CD4-positive, alpha-beta T cell (primary cell): ENCODE results near the gene ARL8B. TPM values are rescaled to one million over a fixed set of nuclear protein-coding genes. Genes with fewer than 3 reads are reported as not detected.

Source experiments
- ATAC-seq: fragments of 200-7000 bp; cut with Tn5 transposase; one replicate; pipeline ENCODE4 v1.10.0; 2022; ENCODE audit warnings: mild to moderate bottlenecking; ENCODE audit not compliant: poor library complexity
- CTCF ChIA-PET: fragments of 350-600 bp; sonication (Branson Sonifier 250); formaldehyde crosslinking; loops from one replicate; lab custom pipeline; 2021; ENCODE audit warnings: antibody characterized with exemption, inconsistent platforms; lab: Charles Lee
- POLR2A ChIA-PET: fragments of 350-600 bp; sonication (Branson Sonifier 250); formaldehyde crosslinking; loops from one replicate; lab custom pipeline; 2021; ENCODE audit warnings: antibody characterized with exemption, inconsistent platforms; lab: Charles Lee
- DNase-seq, 14 experiments: peaks; one replicate each; pipeline ENCODE4 v3.0.0-alpha.2; 2013 to 2020; ENCODE audit warnings: mixed read lengths in 2 of 14
- H3K27ac ChIP-seq, 2 donors: one replicate each; pipeline versions ENCODE4 v1.5.1 to v1.7.0; 2013; ENCODE audit warnings: low read length in 2 of 2, low read depth in 1 of 2, mild to moderate bottlenecking in 1 of 2
- H3K27me3 ChIP-seq, 2 experiments: 1 replicate in 1 of 2; 2 replicates in 1 of 2; pipeline versions ENCODE4 v1.6.1 to v1.7.0; 2013; ENCODE audit warnings: low read length in 2 of 2, control low read depth in 1 of 2, mild to moderate bottlenecking in 1 of 2, moderate library complexity in 1 of 2; ENCODE audit not compliant: insufficient read depth in 2 of 2, control insufficient read depth in 1 of 2
- H3K36me3 ChIP-seq: one replicate; pipeline ENCODE4 v1.6.1; 2013; ENCODE audit warnings: low read length, control low read depth; ENCODE audit not compliant: insufficient read depth
- H3K4me1 ChIP-seq: one replicate; pipeline ENCODE4 v1.6.1; 2013; ENCODE audit warnings: low read length, control low read depth; ENCODE audit not compliant: insufficient read depth
- H3K4me3 ChIP-seq: one replicate; pipeline ENCODE4 v1.5.1; 2013; ENCODE audit warnings: mild to moderate bottlenecking, low read length, moderate library complexity
- H3K9me3 ChIP-seq, 2 experiments: 1 replicate in 1 of 2; 2 replicates in 1 of 2; pipeline versions ENCODE4 v1.6.1 to v1.7.0; 2013; ENCODE audit warnings: low read length in 2 of 2, mild to moderate bottlenecking in 2 of 2, control low read depth in 1 of 2, moderate library complexity in 1 of 2; ENCODE audit not compliant: control insufficient read depth in 1 of 2, insufficient read depth in 1 of 2
- H3K27ac Mint-ChIP-seq: one replicate; pipeline ENCODE4 v1.8.0; 2020; ENCODE audit warnings: mixed read lengths
- H3K27me3 Mint-ChIP-seq: one replicate; pipeline ENCODE4 v1.8.0; 2021; ENCODE audit warnings: mixed read lengths
- H3K36me3 Mint-ChIP-seq: one replicate; pipeline ENCODE4 v1.8.0; 2021; ENCODE audit warnings: low read depth, mixed read lengths
- H3K4me1 Mint-ChIP-seq: one replicate; pipeline ENCODE4 v1.8.0; 2021; ENCODE audit warnings: low read depth, mixed read lengths
- H3K4me3 Mint-ChIP-seq: one replicate; pipeline ENCODE4 v1.8.0; 2020; ENCODE audit warnings: mild to moderate bottlenecking, mixed read lengths
- H3K9me3 Mint-ChIP-seq: one replicate; pipeline ENCODE4 v1.8.0; 2020; ENCODE audit warnings: mixed read lengths
- CTCF ChIP-seq: fragments of 200-600 bp; IDR thresholded peaks from one replicate; pipeline ENCODE4 v1.8.0; 2022; ENCODE audit warnings: antibody characterized with exemption, mild to moderate bottlenecking
- intact Hi-C, 2 experiments: fragments of 100-400 bp; cut with DNase I in 1 of 2; cut with micrococcal nuclease in 1 of 2; formaldehyde crosslinking; loops; one replicate each; pipeline versions ENCODE4 v1.15.1 to v1.9.0; 2023 to 2025; cut with DNase I, micrococcal nuclease
- total RNA-seq, 174 experiments: library from RNA in 2 of 174; stranded (reverse) in 2 of 174; gene quantifications; one replicate each; pipeline ENCODE4 v1.2.3 and lab custom pipeline; 2021 to 2026

ARL8B gene
- total RNA-seq, 2 experiments from 2014 or later, result 48.5 to 49.7 TPM

GRCh38 chr3:5155241-5155640 is 33.1 kb downstream of the ARL8B start:
- Histone ChIP-seq H3K27ac (no peak overlapping the region), H3K27me3 (no peaks in the 10 kb centered on the region), H3K4me1 (no peaks in the 10 kb centered on the region), H3K36me3 (no peaks in the 10 kb centered on the region), H3K9me3 (no peaks in the 10 kb centered on the region), H3K4me3 (no peak overlapping the region)
- H3K27me3 Mint-ChIP-seq, result no peaks in the 10 kb centered on the region
- H3K4me3 Mint-ChIP-seq, result no peak overlapping the region
- no peak for TF ChIP-seq CTCF
- peaks cover 28% of the 10 kb centered on the region for H3K36me3 Mint-ChIP-seq
- peak overlapping the region; percentile 15 for H3K27ac Mint-ChIP-seq
- peaks cover 82% of the 10 kb centered on the region for H3K4me1 Mint-ChIP-seq
- POLR2A ChIA-PET, result interaction anchor here (0.8 kb wide), 1 partner anchor 32 kb away, joined by 3 read pairs; no protein-coding TSS in a partner anchor
- CTCF ChIA-PET, result no interaction called here
- no peak for DNase-seq
- no peak for ATAC-seq
- no peaks in the 10 kb centered on the region for H3K9me3 Mint-ChIP-seq
- intact Hi-C loops, result no loop called here

- Mint-ChIP-seq H3K4me1 (peaks cover 89% of the 10 kb centered on the region), H3K4me3 (no peak overlapping the region)
- CTCF ChIA-PET, result interaction anchor here (1.2 kb wide), 1 partner anchor 12 kb away, joined by 4 read pairs; no protein-coding TSS in a partner anchor
These were observed 38.2 kb downstream of the ARL8B start for GRCh38 chr3:5160321-5160720.

GRCh38 chr3:5160940-5161858 is 39.1 kb downstream of the ARL8B start:
- Mint-ChIP-seq H3K27ac (peak overlapping the region; percentile 52), H3K27me3 (no peaks in the 10 kb centered on the region), H3K9me3 (no peaks in the 10 kb centered on the region), H3K4me3 (peak overlapping the region; percentile 36), H3K36me3 (no peaks in the 10 kb centered on the region), H3K4me1 (peaks cover 87% of the 10 kb centered on the region)
- DNase-seq (no peak), ATAC-seq (no peak)
- intact Hi-C loops, result no loop called here
- no peak for TF ChIP-seq CTCF
- Histone ChIP-seq H3K36me3 (no peaks in the 10 kb centered on the region), H3K9me3 (no peaks in the 10 kb centered on the region), H3K4me3 (no peak overlapping the region), H3K4me1 (peaks cover 8% of the 10 kb centered on the region), H3K27me3 (no peaks in the 10 kb centered on the region), H3K27ac (no peak overlapping the region)
- ChIA-PET CTCF (interaction anchor here (1.0 to 1.2 kb wide), 2 partner anchors 11 to 20 kb away, joined by 3 to 4 read pairs; no protein-coding TSS in a partner anchor), POLR2A (interaction anchor here (1.0 kb wide), 3 partner anchors 28 to 36 kb away, joined by 3 to 4 read pairs (median 3); no protein-coding TSS in a partner anchor)

More at GRCh38 chr3:5160321-5160720, 38.2 kb downstream of the ARL8B start:
- intact Hi-C loops, result no loop called here
- no peak for DNase-seq
- Histone ChIP-seq H3K9me3 (no peaks in the 10 kb centered on the region), H3K4me1 (peaks cover 8% of the 10 kb centered on the region), H3K27me3 (no peaks in the 10 kb centered on the region), H3K4me3 (no peak overlapping the region), H3K27ac (no peak overlapping the region), H3K36me3 (no peaks in the 10 kb centered on the region)
- Mint-ChIP-seq H3K27ac (peak overlapping the region; percentile 52), H3K36me3 (no peaks in the 10 kb centered on the region), H3K9me3 (no peaks in the 10 kb centered on the region), H3K27me3 (no peaks in the 10 kb centered on the region)
- TF ChIP-seq CTCF, result no peak
- POLR2A ChIA-PET, result interaction anchor here (1.0 kb wide), 2 partner anchors 28 to 37 kb away, joined by 3 to 4 read pairs; no protein-coding TSS in a partner anchor
- no peak for ATAC-seq
